GM12891 (cell line): Measurements from ENCODE around the gene DEF6.

Experiments used
- PAX5 ChIP-seq: IDR thresholded peaks from 2 replicates; pipeline ENCODE4 v1.6.1; 2011; ENCODE audit warnings: low read length, moderate library complexity, mild to moderate bottlenecking; ENCODE audit not compliant: insufficient read depth, severe bottlenecking
- POLR2A ChIP-seq: IDR thresholded peaks from 2 replicates; pipeline ENCODE4 v1.6.1; 2011; ENCODE audit warnings: low read depth, low read length, control low read depth
- POLR2AphosphoS5 ChIP-seq: IDR thresholded peaks from 2 replicates; pipeline ENCODE4 v1.6.1; 2011; ENCODE audit warnings: low read depth, low read length, control low read depth
- SPI1 ChIP-seq: IDR thresholded peaks from 2 replicates; pipeline ENCODE4 v1.6.1; 2011; ENCODE audit warnings: low read depth, low read length, control low read depth
- TAF1 ChIP-seq: IDR thresholded peaks from 2 replicates; pipeline ENCODE4 v1.6.1; 2011; ENCODE audit warnings: low read depth, low read length, control low read depth

DNA sequence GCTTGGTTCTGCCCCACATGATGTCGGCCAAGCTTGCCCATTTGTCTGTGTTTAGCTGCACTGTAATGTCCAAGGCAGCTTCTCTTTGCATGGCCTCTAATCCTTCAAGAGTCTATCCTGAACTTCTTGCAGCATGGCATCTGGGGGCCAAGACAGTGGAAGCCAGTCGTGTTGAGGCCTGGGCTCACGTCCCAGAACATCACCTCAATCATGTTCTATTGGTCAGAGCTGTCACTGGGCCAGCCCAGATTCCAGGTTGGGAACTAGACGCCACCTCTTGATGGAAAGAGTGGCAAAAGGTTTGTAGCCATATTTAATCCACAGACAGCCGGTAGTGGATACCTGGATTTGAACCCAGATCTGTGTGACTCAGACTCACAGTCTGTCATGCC lies 70.0 kb downstream of the DEF6 start:
- TF ChIP-seq POLR2A (no peak), POLR2AphosphoS5 (no peak), TAF1 (no peak), SPI1 (no peak), PAX5 (no peak)
